Posterior cingulate gyrus (tissue), 11 donors: Measurements from ENCODE around the gene PCCA.
A peak's percentile ranks its signal among the peaks of the same experiment; 100 is the strongest.
"Not testable (repeated sequence)": the region's sequence is repeated elsewhere in the genome, so short reads cannot be mapped to it uniquely, and the experiment has no call there.

Experiments used
- DNase-seq, 10 donors: peaks; one replicate each; pipeline versions ENCODE4 v3.0.0 to v3.0.0-alpha.2; 2020 to 2021; ENCODE audit warnings: mixed read lengths in 3 of 10
- intact Hi-C: fragments of 100-400 bp; cut with DNase I; formaldehyde crosslinking; loops from one replicate; pipeline ENCODE4 v1.15.1; 2023

The PCCA gene

GRCh38 chr13:100130930-100131511, 42.1 kb downstream of the PCCA start:
- intact Hi-C loops: no loop called here
- no peak for DNase-seq

- DNase-seq: no peak
- intact Hi-C loops: no loop called here
Measured at GRCh38 chr13:100131863-100132574, 43.1 kb downstream of the PCCA start.

- DNase-seq: no peak
Measured at GRCh38 chr13:100138859-100139491, 50.1 kb downstream of the PCCA start.

GRCh38 chr13:100139817-100140216, 50.9 kb downstream of the PCCA start:
- intact Hi-C loops: no loop called here

More at GRCh38 chr13:100138859-100139491, 50.1 kb downstream of the PCCA start:
- intact Hi-C loops: no loop called here

GRCh38 chr13:100140441-100140840, 51.5 kb downstream of the PCCA start:
- no peak for DNase-seq
- intact Hi-C loops: no loop called here

More at GRCh38 chr13:100139817-100140216, 50.9 kb downstream of the PCCA start:
- no peak for DNase-seq

- intact Hi-C loops: not testable (repeated sequence)
Measured at GRCh38 chr13:100141461-100141961, 52.6 kb downstream of the PCCA start.

GRCh38 chr13:100146534-100146933, 57.6 kb downstream of the PCCA start:
- DNase-seq: no peak
- intact Hi-C loops: no loop called here

More at GRCh38 chr13:100141461-100141961, 52.6 kb downstream of the PCCA start:
- DNase-seq: not testable (repeated sequence)

GRCh38 chr13:100147825-100148224, 58.9 kb downstream of the PCCA start:
- intact Hi-C loops: no loop called here
- no peak for DNase-seq

- no peak for DNase-seq
- intact Hi-C loops: no loop called here
Measured at GRCh38 chr13:100148422-100148821, 59.5 kb downstream of the PCCA start.

- intact Hi-C loops: no loop called here
Measured at GRCh38 chr13:100149389-100149788, 60.5 kb downstream of the PCCA start.

GRCh38 chr13:100150711-100151110, 61.8 kb downstream of the PCCA start:
- DNase-seq: peak in 2 of 10 donors; percentile 63 to 76
- intact Hi-C loops: loop anchor here (10.0 kb wide), 1 partner anchor 74 kb away; no protein-coding TSS in a partner anchor

More at GRCh38 chr13:100149389-100149788, 60.5 kb downstream of the PCCA start:
- no peak for DNase-seq

GRCh38 chr13:100154842-100155416, 66.0 kb downstream of the PCCA start:
- intact Hi-C loops: loop anchor here (10.0 kb wide), 1 partner anchor 70 kb away; no protein-coding TSS in a partner anchor
- no peak for DNase-seq

- no peak for DNase-seq
- intact Hi-C loops: loop anchor here (10.0 kb wide), 1 partner anchor 68 kb away; no protein-coding TSS in a partner anchor
Measured at GRCh38 chr13:100156788-100157187, 67.9 kb downstream of the PCCA start.

GRCh38 chr13:100158569-100158968, 69.7 kb downstream of the PCCA start:
- no peak for DNase-seq
- intact Hi-C loops: loop anchor here (10.0 kb wide), 1 partner anchor 66 kb away; no protein-coding TSS in a partner anchor

GRCh38 chr13:100159584-100159983, 70.7 kb downstream of the PCCA start:
- DNase-seq: no peak
- intact Hi-C loops: loop anchor here (10.0 kb wide), 1 partner anchor 65 kb away; no protein-coding TSS in a partner anchor

GRCh38 chr13:100160450-100160849, 71.6 kb downstream of the PCCA start:
- DNase-seq: no peak
- intact Hi-C loops: no loop called here

- DNase-seq: no peak
- intact Hi-C loops: no loop called here
Measured at GRCh38 chr13:100163375-100163774, 74.5 kb downstream of the PCCA start.

GRCh38 chr13:100173203-100173602, 84.3 kb downstream of the PCCA start:
- DNase-seq: no peak
- intact Hi-C loops: no loop called here

- intact Hi-C loops, DNase-seq: not testable (repeated sequence)
Measured at GRCh38 chr13:100174455-100174854, 85.6 kb downstream of the PCCA start.

- intact Hi-C loops: no loop called here
- DNase-seq: no peak
Measured at GRCh38 chr13:100175078-100175802, 86.3 kb downstream of the PCCA start.
